Measurements from ENCODE around the gene PLPP3. TPM values are rescaled to one million over a fixed set of nuclear protein-coding genes. Genes with fewer than 3 reads are reported as not detected.

PLPP3 gene
- total and polyA plus RNA-seq, 9 of the 15 experiments (the other 6 are each of a cell fraction or from before 2014, with no cell fraction given): 0.07 to 0.54 (median 0.20) TPM

- in situ Hi-C loops (cut with MboI): no loop called here
- no peak overlapping the region for H3K27ac ChIP-seq (ENCODE audit: extremely low read depth, low read depth, low read length)
- no TSS peak for BruUV-seq (replicated peaks)
- ChIA-PET CTCF (ENCODE audit: low intra/inter-chr PET ratio) (interaction anchor here (0.7 kb wide), 1 partner anchor 219 kb away, joined by 3 read pairs; no protein-coding TSS in a partner anchor), POLR2A (no interaction called here)
- peaks cover 0 to 6% of the 10 kb centered on the region in 2 experiments; a peak in 1 of 5 replicates for H3K27me3 ChIP-seq (ENCODE audit: control insufficient read depth in 2 of 2, insufficient read depth in 2 of 2, low read length in 2 of 2)
- no peaks in the 10 kb centered on the region for H3K4me1 ChIP-seq (replicated peaks in 1 of 2; ENCODE audit: control insufficient read depth in 2 of 2, insufficient read depth in 2 of 2, low read length in 2 of 2)
- H3K4me2 ChIP-seq (ENCODE audit: insufficient read depth, low read length): no peak overlapping the region
- H3K9ac ChIP-seq (ENCODE audit: insufficient read depth in 1 of 2, low read depth in 2 of 2, low read length in 2 of 2): no peak overlapping the region
- intact Hi-C loops (cut with micrococcal nuclease): no loop called here
- no peaks in the 10 kb centered on the region for H3K9me1 ChIP-seq (ENCODE audit: control insufficient read depth, insufficient read depth, low read length)
- DNase-seq (ENCODE audit: extremely low read depth in 1 of 4, low spot score in 3 of 4) (no peak), FAIRE-seq (no peak), ATAC-seq (no peak)
- no peaks in the 10 kb centered on the region for H4K20me1 ChIP-seq (replicated peaks; ENCODE audit: control insufficient read depth, insufficient read depth, low read length)
- no peak overlapping the region for H2AFZ ChIP-seq (ENCODE audit: low read depth, low read length)
- TF ChIP-seq BRCA1 (IDR thresholded peaks at IDR 0.05) (no peak), BRCA1 (CRISPR knock-in tag; IDR thresholded peaks at IDR 0.05) (no peak), TGIF2 (CRISPR knock-in tag; IDR thresholded peaks at IDR 0.05) (no peak), ILF3 (IDR thresholded peaks at IDR 0.05; ENCODE audit: borderline replicate concordance) (no peak), CHD7 (IDR thresholded peaks at IDR 0.05; ENCODE audit: low read depth, low read length) (no peak)
- no peak overlapping the region for H3K4me3 ChIP-seq
- H3K79me2 ChIP-seq (ENCODE audit: control insufficient read depth, insufficient read depth, low read length): no peaks in the 10 kb centered on the region
- no peaks in the 10 kb centered on the region for H3K36me3 ChIP-seq (ENCODE audit: control insufficient read depth, insufficient read depth, low read length)
- H3K9me3 ChIP-seq (replicated peaks; ENCODE audit: control insufficient read depth, insufficient read depth, low read depth, low read length): no peaks in the 10 kb centered on the region
- 0% methylated on average over 4 of the region's 4 CpGs for WGBS (ENCODE audit: insufficient coverage, low coverage, missing lambda C conversion rate)
Measured at GRCh38 chr1:56572334-56573050, 6.9 kb downstream of the PLPP3 start.
